OCI-LY7 (cell line): ENCODE data around the gene RBM33.

ENCODE experiments used
- CTCF ChIP-seq: fragments of 200-600 bp; sonication (generic); conservative IDR thresholded peaks from 2 replicates; pipeline ENCODE4 v1.5.1; 2014; ENCODE audit warnings: mild to moderate bottlenecking, antibody characterized with exemption, low read length, moderate library complexity, mixed read lengths
- EZH2phosphoT487 ChIP-seq: fragments of 200-600 bp; sonication (generic); IDR thresholded peaks from 2 replicates; pipeline ENCODE4 v1.6.1; 2018; ENCODE audit warnings: low read depth, borderline replicate concordance, mild to moderate bottlenecking, mixed run types, antibody characterized with exemption, low read length, moderate library complexity, mixed read lengths

- TF ChIP-seq CTCF (no peak), EZH2phosphoT487 (no peak)
These were observed 39.3 kb downstream of the RBM33 start for GRCh38 chr7:155683714-155684113.
